DOHH2 (cell line): ENCODE measurements around the gene DEDD2.

Experiments used
- CTCF ChIP-seq: fragments of 200-600 bp; sonication (generic); IDR thresholded peaks from one replicate; pipeline ENCODE4 v1.5.1; 2014; ENCODE audit warnings: antibody characterized with exemption, mild to moderate bottlenecking, low read depth, low read length; ENCODE audit not compliant: poor library complexity, severe bottlenecking
- EZH2phosphoT487 ChIP-seq: fragments of 200-600 bp; sonication (generic); IDR thresholded peaks from 2 replicates; pipeline ENCODE4 v1.6.1; 2017; ENCODE audit warnings: borderline replicate concordance, mild to moderate bottlenecking, antibody characterized with exemption, low read length, moderate library complexity, mixed read lengths

- no peak for TF ChIP-seq CTCF
- TF ChIP-seq EZH2phosphoT487 = no peak
Measured at GRCh38 chr19:42246922-42247639, 29.6 kb upstream of the DEDD2 start.
